HG02588 (cell line): ENCODE data around the gene MAN1C1.

Source experiments
- ATAC-seq: cut with Tn5 transposase; IDR thresholded peaks from one replicate; pipeline ENCODE4 v1.9.1; 2021; ENCODE audit warnings: mild to moderate bottlenecking, moderate library complexity; ENCODE audit not compliant: unreplicated experiment

The MAN1C1 gene

DNA sequence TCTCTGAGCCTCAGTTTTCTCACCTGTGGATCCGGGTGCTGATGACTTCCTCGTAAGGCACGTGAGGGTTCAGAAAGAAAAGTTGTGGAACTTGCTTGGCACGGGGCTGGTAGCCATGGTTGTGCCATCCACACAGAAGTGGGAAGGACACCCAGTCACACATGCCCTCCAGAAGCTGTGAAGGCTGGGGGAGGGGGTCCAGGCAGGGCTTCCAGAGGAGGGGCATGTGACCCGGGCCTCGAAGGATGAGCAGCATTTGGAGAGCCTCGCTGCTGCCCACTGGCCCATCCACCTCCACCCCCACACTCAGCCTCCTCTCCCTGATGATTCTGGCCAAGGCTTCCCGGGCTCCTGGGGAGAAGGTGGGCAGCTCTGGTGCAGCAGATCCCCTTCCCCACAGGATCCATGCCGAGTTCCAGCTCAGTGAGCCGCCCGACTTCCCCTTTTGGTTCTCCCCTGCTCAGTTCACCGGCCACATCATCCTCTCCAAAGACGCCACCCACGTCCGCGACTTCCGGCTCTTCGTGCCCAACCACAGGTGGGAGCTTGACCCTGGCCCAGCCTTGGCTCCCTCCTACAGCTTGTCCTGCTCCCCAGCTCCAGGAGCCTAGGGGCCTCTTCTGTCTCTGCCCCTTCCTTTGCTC is 192.8 kb downstream of the MAN1C1 start:
- ATAC-seq, result no peak

DNA sequence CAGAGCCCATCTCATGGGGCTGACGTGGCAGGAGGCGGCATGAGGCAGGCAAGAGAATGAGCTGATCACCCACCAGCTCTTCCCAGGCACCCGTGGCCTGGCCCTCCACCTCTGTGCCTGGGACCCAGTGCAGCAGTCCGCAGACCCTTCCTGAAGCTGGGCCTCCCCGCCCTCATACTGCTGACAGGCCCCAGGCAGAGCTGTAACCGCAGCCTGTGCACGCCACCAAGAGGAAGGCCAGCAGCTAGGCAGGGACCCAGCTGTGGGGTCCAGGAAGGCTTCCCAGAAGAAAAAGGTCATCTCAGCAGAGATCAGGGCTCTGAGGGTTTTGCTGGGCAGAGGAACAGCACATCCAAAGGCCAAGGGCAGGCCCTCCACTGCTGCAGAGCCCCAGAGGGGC is 193.3 kb downstream of the MAN1C1 start:
- ATAC-seq, result no peak

DNA sequence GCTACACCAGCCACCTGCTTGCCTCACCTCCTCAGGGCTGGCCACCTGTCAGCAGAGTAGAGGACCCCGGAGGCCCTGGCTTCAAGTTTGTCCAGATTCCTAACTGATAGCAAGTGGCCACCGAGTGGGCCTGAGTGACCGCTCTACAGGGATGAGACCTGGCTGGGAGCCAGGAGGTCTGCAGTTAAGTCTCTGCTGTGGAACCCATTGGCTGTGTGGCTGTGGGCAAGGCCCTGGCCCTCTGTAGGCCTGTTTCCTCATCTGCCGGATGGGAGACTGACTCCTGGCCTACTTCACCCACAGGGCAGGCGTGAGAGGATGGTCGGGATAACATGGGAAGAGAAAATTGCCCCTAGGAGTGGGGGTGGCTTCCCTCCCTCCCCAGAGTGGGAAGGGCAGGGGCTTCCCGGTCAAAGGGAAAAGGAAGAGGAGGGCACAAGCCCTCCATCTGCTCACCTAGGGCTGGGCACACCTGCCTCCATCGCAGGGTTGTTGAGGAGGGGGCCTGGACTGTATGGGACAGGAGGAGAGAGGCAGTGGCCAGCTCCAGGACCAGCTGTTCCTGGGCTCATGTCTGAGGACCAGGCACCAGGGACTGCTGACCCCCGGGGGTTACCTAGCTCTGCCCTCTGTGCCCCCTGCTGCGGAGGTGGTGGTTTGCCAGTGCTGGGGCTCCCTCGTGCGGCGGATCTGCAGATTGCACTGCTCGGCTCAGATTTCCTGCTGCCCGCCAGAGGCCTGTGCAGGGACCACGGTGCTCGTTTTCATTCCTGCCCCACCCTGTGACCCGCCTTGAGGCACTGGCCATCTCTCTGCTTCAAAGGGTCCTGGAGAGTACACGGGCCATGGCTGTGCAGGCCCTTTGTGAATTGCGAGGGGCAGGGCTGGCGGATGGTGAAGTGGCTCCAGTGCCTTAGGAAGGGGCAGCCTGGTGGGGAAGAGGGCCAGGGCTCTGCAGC is 194.0 kb downstream of the MAN1C1 start:
- ATAC-seq, result no peak

- no peak for ATAC-seq
Observed at GRCh38 chr1:25811384-25812082, 194.9 kb downstream of the MAN1C1 start.

DNA sequence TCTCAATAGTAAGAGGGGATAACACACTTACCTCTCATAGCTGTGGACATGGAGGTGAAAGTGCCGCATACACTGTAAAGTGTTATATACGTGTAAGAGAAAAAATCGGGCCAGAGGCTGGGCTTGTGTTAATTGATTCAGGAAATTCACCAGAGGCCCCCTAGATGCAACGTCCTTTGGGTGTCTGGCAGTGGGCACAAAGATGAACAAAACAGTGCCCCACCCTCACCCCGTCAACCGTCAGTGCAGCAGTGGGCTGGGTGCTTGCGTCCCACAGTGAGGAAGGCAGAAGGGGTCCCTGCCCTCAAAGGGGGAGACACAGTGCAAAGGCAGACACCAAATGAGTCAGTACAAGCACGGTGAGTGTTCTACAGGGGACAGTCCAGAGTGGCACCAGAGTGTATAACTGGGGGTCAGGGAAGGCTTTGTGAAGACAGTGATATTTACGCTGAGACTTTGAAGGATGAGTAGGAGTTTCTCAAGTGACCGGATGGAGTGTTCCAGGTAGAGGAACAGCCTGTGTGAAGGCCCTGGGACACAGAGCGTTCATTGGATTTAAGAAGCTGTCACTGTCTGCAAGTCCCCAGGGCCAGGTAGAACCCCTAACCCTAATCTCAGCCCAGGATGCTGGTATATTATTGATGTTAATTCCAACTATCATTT is 196.6 kb downstream of the MAN1C1 start:
- no peak for ATAC-seq

GRCh38 chr1:25813734-25814471 is 197.3 kb downstream of the MAN1C1 start:
- ATAC-seq, result no peak

GRCh38 chr1:25814549-25815087 is 198.0 kb downstream of the MAN1C1 start:
- no peak for ATAC-seq

DNA sequence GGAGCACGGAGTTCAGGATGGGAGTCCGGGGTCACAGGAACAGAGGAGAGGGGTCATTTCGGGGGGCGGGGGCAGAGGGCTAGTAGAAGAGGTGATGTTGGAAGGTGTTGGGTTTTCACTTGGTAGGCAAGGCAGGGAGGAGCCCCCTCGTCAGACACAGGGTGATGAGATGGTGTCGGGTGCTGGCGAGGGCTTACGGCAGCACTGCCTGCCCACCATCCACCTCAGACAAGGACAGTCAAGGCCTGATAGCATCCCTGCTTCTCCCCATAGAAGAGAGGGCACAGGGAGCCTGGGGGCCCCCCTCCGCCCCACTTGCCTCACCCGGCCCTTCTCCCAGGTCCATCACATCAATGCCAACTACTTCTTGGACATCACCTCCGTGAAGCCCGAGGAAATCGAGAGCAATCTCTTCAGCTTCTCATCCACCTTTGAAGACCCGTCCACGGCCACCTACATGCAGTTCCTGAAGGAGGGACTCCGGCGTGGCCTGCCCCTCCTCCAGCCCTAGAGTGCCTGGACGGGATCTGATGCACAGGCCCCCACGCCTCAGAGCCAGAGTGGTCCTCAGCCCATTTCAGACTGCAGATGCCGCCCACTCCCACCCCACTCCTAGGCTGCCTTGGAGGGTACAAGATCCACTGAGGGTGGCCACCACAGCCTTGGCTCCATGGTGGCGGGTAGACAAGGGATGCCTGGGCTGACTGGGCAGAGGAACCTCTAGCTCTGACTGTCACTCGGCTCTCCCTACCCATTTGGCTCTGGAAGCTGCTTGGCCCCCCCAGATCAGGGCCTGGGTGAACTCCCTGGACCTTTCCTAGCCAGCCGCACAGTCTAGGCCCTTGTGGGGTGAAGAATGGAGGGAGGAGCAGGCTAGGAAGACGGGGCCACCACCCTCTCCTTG is 198.9 kb downstream of the MAN1C1 start:
- no peak for ATAC-seq

GRCh38 chr1:25816112-25816718 is 199.6 kb downstream of the MAN1C1 start:
- no peak for ATAC-seq

- no peak for ATAC-seq
Observed at GRCh38 chr1:25817840-25818501, 201.4 kb downstream of the MAN1C1 start.

DNA sequence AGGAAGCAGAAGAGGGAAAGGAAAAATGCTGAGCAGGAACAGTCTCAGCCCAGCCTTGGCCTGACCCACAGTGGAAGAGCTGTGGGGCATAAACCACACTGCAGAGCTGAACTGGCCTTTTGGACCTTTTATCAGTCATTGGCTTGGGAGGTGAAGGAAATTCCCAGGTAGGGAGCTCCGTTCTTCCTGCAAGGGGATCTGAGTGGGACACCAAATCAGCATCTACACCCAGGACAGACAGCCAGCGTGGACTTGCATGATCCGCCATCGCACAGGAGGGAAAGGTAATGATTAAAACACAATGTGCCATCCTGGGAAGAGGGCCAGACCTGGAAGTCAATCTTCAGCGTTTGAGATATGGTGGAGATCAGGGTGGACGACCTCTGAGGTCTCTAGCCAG is 202.0 kb downstream of the MAN1C1 start:
- no peak for ATAC-seq

- peak; percentile 77 for ATAC-seq
Observed at GRCh38 chr1:25819491-25820246, 203.1 kb downstream of the MAN1C1 start, which contains the start of gene MTFR1L. Gene MTFR1L (plus strand): TSS chr1:25819954. CDS start chr1:25823105, 3,151 bp downstream.

DNA sequence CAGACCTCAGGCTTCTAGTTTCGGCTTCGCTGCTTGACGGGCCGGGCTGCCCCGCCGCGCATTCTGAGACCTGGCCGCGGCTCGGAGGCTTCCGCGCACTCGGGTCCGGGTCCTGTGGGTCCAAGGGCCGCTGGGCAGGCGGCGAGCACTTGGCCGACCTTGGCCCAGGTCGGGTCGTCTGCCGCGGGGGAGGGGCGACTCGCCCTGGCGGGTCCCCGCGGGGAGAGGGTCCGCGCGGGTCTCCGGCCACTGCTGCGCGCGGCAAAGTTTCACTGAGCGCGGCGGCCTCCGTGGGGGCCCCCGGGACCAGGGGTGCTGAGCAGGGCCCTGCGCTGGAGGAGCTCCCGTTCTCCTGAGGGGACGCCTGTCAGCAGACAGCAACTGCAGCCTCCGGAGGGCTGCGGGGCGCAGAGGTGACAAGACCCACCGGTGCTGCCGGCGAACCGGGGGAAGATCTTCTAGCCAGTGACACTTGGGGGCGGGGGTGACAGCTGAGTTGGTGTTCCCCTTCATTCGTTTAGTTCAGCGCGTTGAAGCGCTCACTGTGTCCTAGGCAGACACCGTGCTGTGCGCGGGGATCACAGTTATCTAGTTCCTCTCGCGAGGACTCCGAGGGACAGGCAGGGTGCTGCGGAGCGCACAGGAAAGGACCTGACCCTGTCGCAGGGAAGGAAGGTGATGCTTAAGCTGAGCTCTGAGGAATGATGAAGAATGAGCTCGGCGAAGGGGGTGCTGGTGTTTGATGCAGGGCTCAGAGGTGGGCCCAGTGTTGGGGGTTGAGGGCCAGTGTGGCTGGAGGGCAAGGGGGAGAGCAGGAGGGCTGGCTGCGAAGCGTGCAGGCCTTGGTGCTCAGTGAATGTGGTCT is 203.9 kb downstream of the MAN1C1 start:
- ATAC-seq, result peak; percentile 35

- ATAC-seq, result no peak
Observed at GRCh38 chr1:25821112-25821476, 204.5 kb downstream of the MAN1C1 start.

DNA sequence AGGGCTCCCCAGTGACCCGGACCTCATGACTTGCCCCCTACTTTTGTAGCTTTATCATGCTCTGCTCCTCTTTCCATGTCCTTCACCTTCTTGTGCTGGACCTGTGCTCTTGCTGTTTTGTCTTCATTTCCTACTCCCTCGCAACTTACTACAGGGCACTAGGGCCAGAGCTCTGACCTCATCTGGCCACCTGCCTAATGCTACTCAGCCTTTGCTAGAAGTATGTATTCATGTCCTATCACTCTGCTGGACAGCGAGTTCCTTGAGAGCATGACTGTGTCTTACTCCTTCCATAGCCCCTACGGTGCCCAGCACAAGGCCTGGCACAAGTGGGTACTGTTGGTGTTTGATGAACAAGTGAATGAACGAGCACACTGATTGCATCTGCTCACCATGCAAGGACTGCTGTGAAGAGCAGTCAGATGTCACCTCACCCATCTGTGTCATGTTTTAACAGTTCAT is 205.1 kb downstream of the MAN1C1 start:
- ATAC-seq, result no peak

DNA sequence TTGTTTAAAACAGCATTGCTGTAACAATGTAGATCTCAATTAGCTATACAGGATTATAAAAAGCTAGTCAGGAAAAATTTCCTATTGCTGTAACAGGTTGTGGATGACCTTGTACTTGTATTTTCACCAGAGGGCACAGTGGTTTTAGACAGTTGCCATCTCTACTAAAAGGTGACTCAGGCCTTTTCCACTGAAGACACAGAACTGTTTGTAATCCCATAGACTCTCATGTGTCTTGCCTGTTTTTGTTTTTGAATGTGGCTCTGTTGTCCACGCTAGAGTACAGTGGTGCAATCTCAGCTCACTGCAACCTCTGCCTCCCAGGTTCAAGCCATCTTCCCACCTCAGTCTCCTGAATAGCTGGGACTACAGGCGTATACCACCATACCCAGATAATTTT is 209.0 kb downstream of the MAN1C1 start:
- no peak for ATAC-seq
